ENCODE measurements around the gene SPPL2B.

The SPPL2B gene

GRCh38 chr19:2315121-2315817, 13.2 kb upstream of the SPPL2B start:
- TF ChIP-seq FOXM1 (IDR thresholded peaks at IDR 0.05; ENCODE audit: borderline replicate concordance, low read depth) (no peak), ZBTB7A (IDR thresholded peaks at IDR 0.05; ENCODE audit: low read depth) (no peak), CREB1 (IDR thresholded peaks at IDR 0.05; ENCODE audit: low read depth) (no peak), EP300 (IDR thresholded peaks at IDR 0.05; ENCODE audit: borderline replicate concordance) (no peak), REST (IDR thresholded peaks at IDR 0.05; ENCODE audit: low read depth) (no peak), TAF1 (IDR thresholded peaks at IDR 0.05; ENCODE audit: low read depth) (no peak), EGR1 (IDR thresholded peaks at IDR 0.05) (no peak), MAX (IDR thresholded peaks at IDR 0.05) (no peak), NFIC (IDR thresholded peaks at IDR 0.05) (no peak), USF1 (IDR thresholded peaks at IDR 0.05) (no peak), YY1 (IDR thresholded peaks at IDR 0.05; ENCODE audit: low read depth) (no peak), TEAD4 (IDR thresholded peaks at IDR 0.05) (no peak), RAD21 (IDR thresholded peaks at IDR 0.05; ENCODE audit: low read depth) (no peak), TCF12 (IDR thresholded peaks at IDR 0.05; ENCODE audit: low read depth) (no peak), CEBPB (IDR thresholded peaks at IDR 0.05) (no peak)

GRCh38 chr19:2315818-2316353, 12.6 kb upstream of the SPPL2B start:
- TF ChIP-seq CEBPB (IDR thresholded peaks at IDR 0.05) = no peak
- 0 out of 2 replicates have a peak, but pooled peaks have one; percentile 56 for TF ChIP-seq ZBTB7A (IDR thresholded peaks at IDR 0.05; ENCODE audit: low read depth)
- peak; percentile 66 for TF ChIP-seq RAD21 (IDR thresholded peaks at IDR 0.05; ENCODE audit: low read depth)

- TF ChIP-seq RAD21 (IDR thresholded peaks at IDR 0.05; ENCODE audit: low read depth) = no peak
- TF ChIP-seq REST (IDR thresholded peaks at IDR 0.05; ENCODE audit: low read depth) = no peak
- no peak for TF ChIP-seq EP300 (IDR thresholded peaks at IDR 0.05; ENCODE audit: borderline replicate concordance)
- TF ChIP-seq NFIC (IDR thresholded peaks at IDR 0.05) = no peak
- TF ChIP-seq CREB1 (IDR thresholded peaks at IDR 0.05; ENCODE audit: low read depth) = no peak
- TF ChIP-seq TEAD4 (IDR thresholded peaks at IDR 0.05) = no peak
- TF ChIP-seq CEBPB (IDR thresholded peaks at IDR 0.05) = no peak
- TF ChIP-seq FOXM1 (IDR thresholded peaks at IDR 0.05; ENCODE audit: borderline replicate concordance, low read depth) = no peak
- no peak for TF ChIP-seq ZBTB7A (IDR thresholded peaks at IDR 0.05; ENCODE audit: low read depth)
- no peak for TF ChIP-seq EGR1 (IDR thresholded peaks at IDR 0.05)
- TF ChIP-seq TAF1 (IDR thresholded peaks at IDR 0.05; ENCODE audit: low read depth) = no peak
- TF ChIP-seq USF1 (IDR thresholded peaks at IDR 0.05) = no peak
- no peak for TF ChIP-seq MAX (IDR thresholded peaks at IDR 0.05)
- no peak for TF ChIP-seq YY1 (IDR thresholded peaks at IDR 0.05; ENCODE audit: low read depth)
These were observed 11.2 kb upstream of the SPPL2B start for GRCh38 chr19:2317300-2317699.

- TF ChIP-seq TAF1 (IDR thresholded peaks at IDR 0.05; ENCODE audit: low read depth) (no peak), TCF12 (IDR thresholded peaks at IDR 0.05; ENCODE audit: low read depth) (no peak), CEBPB (IDR thresholded peaks at IDR 0.05) (no peak), CREB1 (IDR thresholded peaks at IDR 0.05; ENCODE audit: low read depth) (no peak), EGR1 (IDR thresholded peaks at IDR 0.05) (no peak), RAD21 (IDR thresholded peaks at IDR 0.05; ENCODE audit: low read depth) (no peak), MAX (IDR thresholded peaks at IDR 0.05) (no peak), TEAD4 (IDR thresholded peaks at IDR 0.05) (no peak), ZBTB7A (IDR thresholded peaks at IDR 0.05; ENCODE audit: low read depth) (no peak), USF1 (IDR thresholded peaks at IDR 0.05) (no peak), REST (IDR thresholded peaks at IDR 0.05; ENCODE audit: low read depth) (no peak), EP300 (IDR thresholded peaks at IDR 0.05; ENCODE audit: borderline replicate concordance) (no peak), FOXM1 (IDR thresholded peaks at IDR 0.05; ENCODE audit: borderline replicate concordance, low read depth) (no peak)
These were observed 10.7 kb upstream of the SPPL2B start for GRCh38 chr19:2317756-2318155.
